ENCODE data around the gene FIBCD1.

FIBCD1 gene

DNA sequence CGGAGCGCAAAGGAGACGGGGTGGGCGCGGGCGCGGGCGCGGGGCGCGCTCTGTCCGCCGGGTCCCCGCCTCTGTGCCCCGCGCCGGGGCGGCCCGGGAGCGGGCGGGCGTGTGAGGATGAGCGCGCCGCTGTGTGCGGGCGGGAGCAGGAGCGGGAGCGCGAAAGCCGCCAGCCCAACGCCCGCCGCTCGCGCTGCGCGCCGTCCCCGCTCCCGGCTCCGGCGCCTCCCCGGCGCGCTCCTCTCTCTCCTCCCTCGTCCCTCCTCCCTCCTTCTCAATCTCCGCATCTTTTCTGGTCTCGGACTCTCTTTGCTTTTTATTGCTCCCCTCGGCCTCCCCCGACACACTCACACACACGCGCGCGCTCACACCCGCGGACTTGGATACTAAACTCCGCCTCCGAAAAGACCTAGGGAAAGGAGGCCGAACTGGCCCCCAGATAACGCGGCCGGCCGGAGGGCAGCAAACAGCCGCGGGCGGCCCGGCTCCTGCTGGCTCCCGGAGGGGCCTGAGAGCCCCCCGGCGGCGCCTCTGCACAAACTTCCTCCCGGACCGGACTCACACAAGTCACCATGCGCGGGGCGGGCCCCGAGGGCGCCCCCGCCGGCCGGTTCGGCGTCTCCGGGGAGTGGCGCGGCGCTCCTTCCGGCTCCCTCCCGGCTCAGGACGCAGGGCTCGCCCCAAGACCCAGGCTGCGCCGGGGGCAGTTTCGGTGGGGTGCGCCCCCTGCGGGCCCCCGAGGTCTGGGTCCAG lies at the start of gene FIBCD1:
TSS of gene FIBCD1 (minus strand) at position 596 of the 753 bp plus-strand sequence. CDS start 640 bp downstream, outside the sequence.
- peak in 12 of 42 donors; percentile 20 to 65 (median 37) for DNase-seq
- intact Hi-C loops (cut with DNase I) = loop anchor here (5.0 kb wide), 1 partner anchor 67 kb away; no protein-coding TSS in a partner anchor

DNA sequence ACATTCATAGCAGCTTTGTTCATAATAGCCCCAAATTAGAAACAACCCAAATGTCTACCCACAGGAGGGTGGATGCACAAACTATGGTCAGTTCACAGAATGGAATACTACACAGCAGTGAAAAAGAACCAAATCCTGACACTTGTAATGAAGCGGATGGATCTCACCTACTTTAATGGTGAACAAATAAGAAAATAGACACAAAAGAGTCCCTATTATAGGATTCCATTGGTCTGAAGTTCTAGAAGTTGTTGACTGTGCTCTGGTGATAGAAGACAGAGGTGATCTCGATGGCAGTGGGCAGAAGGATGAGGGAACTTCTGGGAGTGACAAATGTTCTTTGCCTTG lies 49.3 kb upstream of the FIBCD1 start:
- DNase-seq = no peak
- intact Hi-C loops (cut with DNase I) = no loop called here

DNA sequence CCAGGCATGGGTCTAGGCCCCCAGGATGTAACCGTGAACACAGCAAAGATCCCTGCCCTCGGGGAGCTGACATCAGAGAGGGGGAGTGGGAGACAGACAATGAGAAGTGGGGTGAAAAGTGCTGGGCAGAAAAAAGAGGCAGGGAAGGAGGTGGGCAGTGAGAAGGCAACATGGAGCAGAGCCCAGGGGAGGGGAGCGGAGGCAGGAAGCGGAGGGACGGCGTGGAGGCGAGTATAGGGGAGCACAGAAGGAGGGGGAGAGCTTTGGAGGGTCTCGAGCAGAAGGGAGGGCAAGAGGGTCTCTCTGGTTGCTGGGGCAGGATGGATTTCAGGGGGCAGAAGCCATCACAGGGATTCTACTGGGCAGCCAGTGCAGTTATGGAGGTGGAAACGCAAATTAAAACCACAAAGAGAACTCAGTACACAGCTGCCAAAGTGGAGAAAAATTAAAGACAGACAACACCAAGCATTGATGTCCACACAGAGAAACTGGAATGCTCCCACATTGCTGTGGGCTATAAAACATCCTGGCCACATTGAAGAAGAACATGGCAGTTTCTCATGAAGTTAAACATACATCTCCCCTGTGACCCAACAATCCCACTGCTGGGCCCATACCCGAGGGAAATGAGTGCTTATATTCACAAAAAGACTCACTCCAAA lies 48.8 kb upstream of the FIBCD1 start:
- DNase-seq = no peak
- intact Hi-C loops (cut with DNase I) = no loop called here

DNA sequence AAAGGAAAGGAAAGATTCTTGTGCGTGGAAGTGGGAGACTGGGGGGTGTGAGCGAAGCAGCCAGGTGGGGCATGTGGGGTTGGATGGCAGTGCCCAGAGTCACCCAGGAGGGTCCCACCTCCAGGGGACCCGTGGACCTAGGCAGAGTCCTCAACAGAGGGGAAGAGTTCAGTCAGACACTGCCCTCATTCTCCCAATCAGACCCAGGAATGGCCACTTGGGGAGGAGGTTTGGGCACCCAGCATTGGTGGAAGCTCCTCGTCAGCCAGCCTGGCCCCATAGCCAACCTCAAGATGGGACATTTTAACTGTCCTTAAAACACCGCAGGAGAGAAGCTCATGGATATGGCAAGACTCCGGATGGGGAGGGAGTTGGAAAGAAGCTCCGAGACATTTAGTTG lies 48.0 kb upstream of the FIBCD1 start:
- no peak for DNase-seq
- intact Hi-C loops (cut with DNase I) = no loop called here

- intact Hi-C loops (cut with DNase I) = no loop called here
- no peak for DNase-seq
These were observed 47.4 kb upstream of the FIBCD1 start for GRCh38 chr9:130986356-130986965.

DNA sequence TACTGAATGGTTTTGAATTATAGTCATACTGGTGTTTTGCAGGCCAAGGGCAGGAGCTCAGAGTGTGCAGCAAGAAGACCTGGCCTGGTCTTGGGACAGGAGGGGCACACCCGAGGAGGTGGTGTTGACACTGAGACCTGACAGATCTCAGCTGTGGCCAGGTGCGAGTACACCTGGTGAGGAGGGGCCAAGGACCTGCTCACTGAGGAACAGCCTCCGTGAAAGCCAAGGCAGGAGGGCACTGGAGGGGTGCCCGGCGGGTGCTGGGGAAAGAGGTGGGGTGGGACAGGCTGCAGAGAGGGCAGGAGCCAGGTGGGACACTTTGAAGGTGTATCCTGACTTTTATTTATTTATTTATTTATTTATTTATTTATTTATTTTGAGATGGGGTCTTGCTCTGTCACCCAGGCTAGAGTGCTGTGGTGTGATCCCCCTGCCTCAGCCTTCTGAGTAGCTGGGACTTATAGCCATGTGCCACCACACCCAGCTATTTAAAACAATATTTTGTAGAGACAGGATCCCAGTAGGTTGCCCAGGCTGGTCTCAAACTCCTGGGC lies 46.6 kb upstream of the FIBCD1 start:
- DNase-seq = no peak
- intact Hi-C loops (cut with DNase I) = no loop called here

DNA sequence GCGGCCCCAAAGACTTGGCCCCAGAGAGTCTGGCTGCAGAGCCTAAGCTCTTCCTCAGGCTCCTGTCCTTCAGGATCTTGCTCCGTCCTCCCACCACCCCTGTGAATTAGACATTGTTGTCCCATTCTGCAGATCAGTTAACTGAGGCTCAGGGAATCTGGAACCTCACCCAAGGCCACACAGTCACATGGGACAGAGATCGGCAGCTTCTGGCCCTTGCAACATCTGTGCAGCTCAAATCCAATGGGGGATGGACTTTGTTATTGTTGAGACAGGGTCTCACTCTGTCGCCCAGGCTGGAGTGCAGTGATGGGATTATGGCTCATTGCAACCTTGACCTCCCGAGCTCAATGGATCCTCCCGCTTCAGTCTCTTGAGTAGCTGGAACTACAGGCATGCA lies 46.0 kb upstream of the FIBCD1 start:
- intact Hi-C loops (cut with DNase I) = no loop called here
- DNase-seq = no peak

DNA sequence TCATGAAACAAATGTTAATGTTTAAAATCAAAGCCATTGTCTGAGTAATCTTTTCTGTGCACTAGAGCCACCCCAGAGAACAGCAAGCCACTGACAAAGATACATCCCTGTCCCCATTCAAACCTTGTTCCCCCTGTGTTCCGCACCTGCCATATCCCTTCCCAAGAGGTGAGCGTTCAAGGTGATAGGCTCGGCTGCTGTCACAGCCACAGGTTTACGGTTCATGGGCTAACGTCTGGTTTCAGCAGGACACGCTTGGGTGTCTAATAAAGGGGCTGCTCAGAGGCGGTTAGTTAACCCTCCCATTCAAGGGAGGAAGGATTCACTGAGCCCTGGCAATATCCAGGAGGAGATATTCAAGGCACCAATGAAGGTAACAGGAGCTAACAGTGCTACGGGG lies 45.5 kb upstream of the FIBCD1 start:
- intact Hi-C loops (cut with DNase I) = no loop called here
- DNase-seq = no peak

GRCh38 chr9:130983970-130984369 lies 44.9 kb upstream of the FIBCD1 start:
- intact Hi-C loops (cut with DNase I) = no loop called here
- DNase-seq = no peak

DNA sequence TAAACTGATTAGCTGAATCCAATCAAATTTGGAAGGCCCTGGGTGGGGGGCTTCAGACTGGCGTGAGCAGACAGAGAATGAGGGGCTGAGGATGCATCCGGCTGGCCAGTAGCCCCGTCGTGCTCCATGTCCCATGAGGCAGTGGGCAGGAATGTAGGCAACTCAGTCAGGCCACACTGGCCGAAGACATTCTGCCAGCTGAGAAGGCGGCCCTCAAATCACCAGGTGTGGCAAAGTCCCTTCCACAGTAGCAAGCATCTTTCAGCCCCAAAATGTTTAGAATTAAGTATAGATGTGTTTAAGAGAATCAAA lies 44.3 kb upstream of the FIBCD1 start:
- intact Hi-C loops (cut with DNase I) = no loop called here
- DNase-seq = no peak

- no peak for DNase-seq
- intact Hi-C loops (cut with DNase I) = no loop called here
These were observed 43.8 kb upstream of the FIBCD1 start for GRCh38 chr9:130982636-130983358.

GRCh38 chr9:130981756-130982137 lies 42.7 kb upstream of the FIBCD1 start:
- peak in 5 of 42 donors; percentile 11 to 65 (median 33) for DNase-seq
- intact Hi-C loops (cut with DNase I) = no loop called here

DNA sequence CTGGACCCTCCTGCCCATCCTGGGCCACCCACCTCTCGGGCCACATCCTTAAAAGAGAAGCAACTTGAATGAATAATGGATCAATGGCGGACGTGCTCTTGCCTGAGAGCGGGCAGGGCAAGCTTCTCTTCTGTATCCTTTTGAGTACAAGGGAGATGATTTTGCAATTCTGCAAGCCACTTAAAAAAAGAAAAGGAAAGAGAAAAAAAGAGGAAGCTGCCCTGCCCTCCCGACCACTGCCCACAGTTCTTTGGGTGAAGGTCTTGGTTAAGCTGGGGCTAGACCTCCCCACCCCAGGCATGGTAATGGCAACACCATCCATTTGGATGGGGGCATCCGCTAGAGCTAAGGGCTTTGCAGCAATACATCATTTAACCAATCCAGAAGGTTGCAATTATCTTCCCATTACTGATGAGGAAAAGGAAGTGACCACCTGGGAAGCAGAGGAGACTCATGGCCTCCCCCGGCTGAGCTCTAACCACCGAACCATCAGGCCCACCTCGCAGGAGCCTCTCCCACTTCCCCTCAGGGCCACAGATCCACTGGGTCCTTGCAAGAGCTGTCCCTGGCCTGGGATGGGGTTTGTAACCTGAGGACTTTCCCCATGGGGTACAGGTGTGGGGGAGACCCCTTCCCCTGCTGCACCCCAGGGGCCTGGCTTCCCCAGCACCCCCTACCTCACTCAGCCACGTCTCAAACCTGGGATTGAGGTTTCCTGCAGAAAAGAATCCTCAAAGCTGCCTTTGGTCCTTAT lies 42.1 kb upstream of the FIBCD1 start:
- DNase-seq = no peak
- intact Hi-C loops (cut with DNase I) = no loop called here

- intact Hi-C loops (cut with DNase I) = no loop called here
- DNase-seq = no peak
These were observed 41.5 kb upstream of the FIBCD1 start for GRCh38 chr9:130980526-130980925.

- no peak for DNase-seq
- intact Hi-C loops (cut with DNase I) = no loop called here
These were observed 40.7 kb upstream of the FIBCD1 start for GRCh38 chr9:130979591-130980385.

- intact Hi-C loops (cut with DNase I) = no loop called here
- DNase-seq = no peak
These were observed 38.8 kb upstream of the FIBCD1 start for GRCh38 chr9:130977811-130978221.

DNA sequence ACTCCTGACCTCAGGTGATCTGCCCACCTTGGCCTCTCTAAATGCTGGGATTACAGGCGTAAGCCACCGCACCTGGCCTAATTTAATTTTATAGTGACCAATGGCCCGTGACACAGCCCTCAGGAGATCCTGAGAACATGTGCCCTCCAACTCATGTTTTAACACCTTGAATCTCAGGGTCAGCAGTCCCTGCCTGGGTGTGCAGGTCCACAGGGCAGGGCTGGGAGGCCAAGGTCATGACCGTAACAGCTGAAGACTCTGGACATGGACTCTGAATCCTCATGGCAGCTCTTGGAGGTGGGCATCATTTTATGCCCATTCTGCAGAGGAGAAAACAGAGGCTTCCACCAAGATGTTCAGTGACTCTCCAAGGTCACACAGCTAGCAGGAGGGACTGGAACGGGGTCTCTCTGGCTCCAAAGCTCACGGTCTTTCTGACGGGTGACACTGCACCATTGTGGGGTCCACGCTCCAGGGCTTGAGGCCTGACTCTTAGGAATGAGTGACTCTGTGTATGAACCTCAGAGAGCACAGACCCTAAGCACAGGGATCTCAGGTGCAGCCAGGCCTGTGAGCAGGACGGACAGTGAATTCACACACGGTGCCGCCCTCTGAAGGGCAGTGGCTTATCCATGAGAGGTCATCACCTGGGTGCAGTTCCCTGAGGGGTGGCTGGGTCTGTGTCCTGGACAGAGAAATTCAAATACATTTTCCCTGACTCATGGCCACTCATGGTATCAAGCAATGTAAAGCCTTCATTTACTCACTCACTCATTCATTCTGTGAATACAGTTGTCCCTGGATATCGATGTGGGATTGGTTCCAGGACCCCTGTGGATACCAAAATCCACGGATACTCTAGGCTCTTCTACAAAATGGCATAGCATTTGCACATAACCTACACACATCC lies 37.1 kb upstream of the FIBCD1 start:
- intact Hi-C loops (cut with DNase I) = no loop called here
- no peak for DNase-seq
